ENCODE measurements around the gene ELMO1.

ELMO1 gene

GRCh38 chr7:37467002-37467401 lies 18.3 kb upstream of the ELMO1 start:
- DNase-seq: no peak

- DNase-seq: no peak
Observed at GRCh38 chr7:37462138-37462537, 13.5 kb upstream of the ELMO1 start.

- DNase-seq: no peak
Observed at GRCh38 chr7:37455081-37455480, 6.4 kb upstream of the ELMO1 start.

- no peak for DNase-seq
Observed at GRCh38 chr7:37452346-37452745, 3.7 kb upstream of the ELMO1 start.

GRCh38 chr7:37450035-37450434 lies 1.4 kb upstream of the ELMO1 start:
- no peak for DNase-seq

GRCh38 chr7:37449621-37450020 lies 957 bp upstream of the ELMO1 start:
- no peak for DNase-seq

- peak in 3 of 4 experiments; percentile 26 to 54 (median 41) for DNase-seq
Observed at GRCh38 chr7:37448011-37448635, 541 bp downstream of the ELMO1 start.

GRCh38 chr7:37446371-37446770 lies 2.3 kb downstream of the ELMO1 start:
- no peak for DNase-seq

- no peak for DNase-seq
Observed at GRCh38 chr7:37445790-37446189, 2.9 kb downstream of the ELMO1 start.

GRCh38 chr7:37445064-37445723 lies 3.5 kb downstream of the ELMO1 start:
- no peak for DNase-seq

GRCh38 chr7:37443627-37444026 lies 5.0 kb downstream of the ELMO1 start:
- no peak for DNase-seq

GRCh38 chr7:37442268-37442667 lies 6.4 kb downstream of the ELMO1 start:
- no peak for DNase-seq

GRCh38 chr7:37441816-37442215 lies 6.8 kb downstream of the ELMO1 start:
- no peak for DNase-seq

GRCh38 chr7:37441386-37441760 lies 7.3 kb downstream of the ELMO1 start:
- no peak for DNase-seq

- peak in 1 of 4 experiments; percentile 5 for DNase-seq
Observed at GRCh38 chr7:37440738-37441385, 7.8 kb downstream of the ELMO1 start.

GRCh38 chr7:37439653-37440026 lies 9.0 kb downstream of the ELMO1 start:
- no peak for DNase-seq

- DNase-seq: no peak
Observed at GRCh38 chr7:37438906-37439652, 9.6 kb downstream of the ELMO1 start.

GRCh38 chr7:37435156-37435855 lies 13.4 kb downstream of the ELMO1 start:
- no peak for DNase-seq

GRCh38 chr7:37434529-37434928 lies 14.1 kb downstream of the ELMO1 start:
- no peak for DNase-seq

- DNase-seq: no peak
Observed at GRCh38 chr7:37433166-37433565, 15.5 kb downstream of the ELMO1 start.

- DNase-seq: no peak
Observed at GRCh38 chr7:37432281-37432920, 16.3 kb downstream of the ELMO1 start.

- no peak for DNase-seq
Observed at GRCh38 chr7:37431413-37431812, 17.3 kb downstream of the ELMO1 start.

- DNase-seq: no peak
Observed at GRCh38 chr7:37430640-37431039, 18.0 kb downstream of the ELMO1 start.
